OCI-LY3 (cell line): ENCODE results near the gene NEK2.

Experiments used
- H2AFZ ChIP-seq: fragments of 200-600, 300-600 bp; shearing (Covaris generic); 2 replicates; pipeline ENCODE4 v1.6.0; 2014; ENCODE audit warnings: antibody characterized with exemption, low read depth, low read length
- H3K27ac ChIP-seq: fragments of 200-600, 300-600 bp; sonication (generic); 2 replicates; pipeline ENCODE4 v1.5.1; 2014; ENCODE audit warnings: mild to moderate bottlenecking, low read length, moderate library complexity, mixed read lengths
- H3K27me3 ChIP-seq: fragments of 200-600, 300-600 bp; sonication (generic); 2 replicates; pipeline ENCODE4 v1.6.1; 2014; ENCODE audit warnings: low read depth, low read length, mixed read lengths
- H3K36me3 ChIP-seq: fragments of 200-600, 300-600 bp; sonication (generic); replicated peaks from 2 replicates; pipeline ENCODE3; 2014; ENCODE audit warnings: low read depth, low read length, mixed read lengths
- H3K4me1 ChIP-seq: fragments of 300-600, 200-600 bp; sonication (generic); 2 replicates; pipeline ENCODE4 v1.6.1; 2014; ENCODE audit warnings: low read length, mixed read lengths
- H3K4me2 ChIP-seq: fragments of 200-600, 300-600 bp; sonication (generic); 2 replicates; pipeline ENCODE4 v1.6.1; 2014; ENCODE audit warnings: low read length, mixed read lengths
- H3K4me3 ChIP-seq: fragments of 300-600, 200-600 bp; sonication (generic); 2 replicates; pipeline ENCODE4 v1.5.1; 2014; ENCODE audit warnings: antibody characterized with exemption, mild to moderate bottlenecking, low read length, moderate library complexity
- H3K79me2 ChIP-seq: fragments of 300-600, 200-600 bp; shearing (Covaris generic); 2 replicates; pipeline ENCODE4 v1.6.1; 2014; ENCODE audit warnings: mild to moderate bottlenecking, low read length, mixed read lengths
- H3K9ac ChIP-seq: fragments of 300-600, 200-600 bp; shearing (Covaris generic); 2 replicates; pipeline ENCODE4 v1.6.0; 2014; ENCODE audit warnings: mild to moderate bottlenecking, low read length, moderate library complexity
- H3K9me3 ChIP-seq: fragments of 200-600, 300-600 bp; shearing (Covaris generic); 2 replicates; pipeline ENCODE4 v1.6.1; 2014; ENCODE audit warnings: low read length, mixed read lengths; ENCODE audit not compliant: insufficient read depth
- H4K20me1 ChIP-seq: fragments of 200-600, 300-600 bp; sonication (generic); 2 replicates; pipeline ENCODE4 v1.6.1; 2016; ENCODE audit warnings: low read length, mixed read lengths; ENCODE audit not compliant: insufficient read depth
- EZH2phosphoT487 ChIP-seq: fragments of 200-600 bp; shearing (Covaris generic); IDR thresholded peaks from 2 replicates; pipeline ENCODE4 v1.6.1; 2018; ENCODE audit warnings: antibody characterized with exemption, mixed run types, low read depth
- TF ChIP-seq, protein P1 (sequence below): fragments of 200-600, 300-600 bp; sonication (generic); IDR thresholded peaks from 2 replicates; pipeline ENCODE4 v1.5.1; 2014; ENCODE audit warnings: antibody characterized with exemption, low read length, low read depth

The NEK2 gene

DNA sequence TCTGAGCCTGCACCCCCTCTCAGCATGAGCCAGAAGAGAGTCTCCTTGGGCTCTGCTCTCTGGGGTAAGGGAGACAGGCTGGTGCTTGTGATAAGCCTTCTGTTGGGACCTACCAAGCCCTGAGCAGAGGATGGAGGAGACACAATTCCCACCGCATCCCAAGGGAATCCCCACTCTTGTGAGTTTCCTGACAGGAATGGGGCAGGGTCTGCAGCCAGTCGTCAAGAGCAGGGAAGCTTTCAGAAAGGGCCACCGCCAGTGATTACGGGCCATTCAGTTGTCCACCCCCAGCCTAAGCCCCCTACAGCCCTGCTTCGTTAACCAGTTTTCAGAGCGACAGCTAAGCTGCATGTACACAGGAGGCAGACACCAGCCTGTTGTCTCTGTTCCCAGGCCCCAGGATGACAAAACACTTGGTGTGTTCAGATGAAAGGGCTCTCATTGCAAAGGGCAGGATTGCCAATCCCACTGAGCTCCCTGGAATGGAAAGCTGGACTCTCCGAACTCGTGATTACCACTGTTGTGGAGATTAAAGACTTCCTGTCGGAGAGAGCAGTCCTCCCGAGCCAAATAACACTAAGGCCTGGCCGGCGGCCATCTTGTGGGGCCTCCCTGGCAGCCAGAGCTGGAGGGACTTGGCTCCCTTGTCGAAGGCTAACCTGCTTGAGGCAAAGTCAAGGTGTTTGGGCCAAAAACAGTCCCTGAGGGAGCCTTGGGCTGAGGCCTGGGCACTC lies 59.0 kb downstream of the NEK2 start:
- no peaks in the 10 kb centered on the region for H3K79me2 ChIP-seq
- H3K9me3 ChIP-seq, result no peaks in the 10 kb centered on the region
- H3K9ac ChIP-seq, result no peak overlapping the region
- no peak overlapping the region for H3K4me2 ChIP-seq
- no peak overlapping the region for H3K4me3 ChIP-seq
- no peaks in the 10 kb centered on the region for H3K4me1 ChIP-seq
- no peaks in the 10 kb centered on the region for H3K27me3 ChIP-seq
- no peak overlapping the region for H3K27ac ChIP-seq
- TF ChIP-seq EZH2phosphoT487, result no peak
- TF ChIP-seq, protein P1, sequence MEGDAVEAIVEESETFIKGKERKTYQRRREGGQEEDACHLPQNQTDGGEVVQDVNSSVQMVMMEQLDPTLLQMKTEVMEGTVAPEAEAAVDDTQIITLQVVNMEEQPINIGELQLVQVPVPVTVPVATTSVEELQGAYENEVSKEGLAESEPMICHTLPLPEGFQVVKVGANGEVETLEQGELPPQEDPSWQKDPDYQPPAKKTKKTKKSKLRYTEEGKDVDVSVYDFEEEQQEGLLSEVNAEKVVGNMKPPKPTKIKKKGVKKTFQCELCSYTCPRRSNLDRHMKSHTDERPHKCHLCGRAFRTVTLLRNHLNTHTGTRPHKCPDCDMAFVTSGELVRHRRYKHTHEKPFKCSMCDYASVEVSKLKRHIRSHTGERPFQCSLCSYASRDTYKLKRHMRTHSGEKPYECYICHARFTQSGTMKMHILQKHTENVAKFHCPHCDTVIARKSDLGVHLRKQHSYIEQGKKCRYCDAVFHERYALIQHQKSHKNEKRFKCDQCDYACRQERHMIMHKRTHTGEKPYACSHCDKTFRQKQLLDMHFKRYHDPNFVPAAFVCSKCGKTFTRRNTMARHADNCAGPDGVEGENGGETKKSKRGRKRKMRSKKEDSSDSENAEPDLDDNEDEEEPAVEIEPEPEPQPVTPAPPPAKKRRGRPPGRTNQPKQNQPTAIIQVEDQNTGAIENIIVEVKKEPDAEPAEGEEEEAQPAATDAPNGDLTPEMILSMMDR, result no peak
- peak overlapping the region; percentile 93 for H2AFZ ChIP-seq
- H4K20me1 ChIP-seq, result no peaks in the 10 kb centered on the region
- H3K36me3 ChIP-seq, result no peaks in the 10 kb centered on the region

DNA sequence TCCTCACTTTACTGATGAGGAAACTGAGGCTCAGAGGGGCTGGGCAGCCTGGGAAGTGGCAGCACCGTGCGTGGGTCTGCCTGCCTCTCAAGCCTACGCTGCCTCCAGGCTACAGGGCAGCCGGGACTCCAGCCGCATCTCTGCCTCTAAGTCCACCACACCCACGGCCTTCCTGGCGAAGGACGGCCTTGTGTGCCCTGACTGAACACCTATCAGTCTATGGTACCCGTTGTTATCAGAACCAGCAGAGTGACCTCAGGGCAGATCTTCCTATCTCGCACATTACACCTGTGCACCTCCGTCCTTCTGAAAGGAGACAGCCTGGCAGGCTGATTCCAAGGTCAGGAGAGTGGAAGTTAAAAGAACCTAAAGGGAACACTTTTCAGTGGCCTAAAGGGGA lies 60.8 kb downstream of the NEK2 start:
- Histone ChIP-seq H3K4me1 (no peaks in the 10 kb centered on the region), H3K4me2 (no peak overlapping the region), H3K27me3 (no peaks in the 10 kb centered on the region), H3K4me3 (no peak overlapping the region), H4K20me1 (no peaks in the 10 kb centered on the region), H3K79me2 (no peaks in the 10 kb centered on the region), H3K9ac (no peak overlapping the region), H3K27ac (no peak overlapping the region), H3K9me3 (no peaks in the 10 kb centered on the region), H2AFZ (no peak overlapping the region), H3K36me3 (no peaks in the 10 kb centered on the region)
- TF ChIP-seq, protein P1, result no peak
- TF ChIP-seq EZH2phosphoT487, result no peak

DNA sequence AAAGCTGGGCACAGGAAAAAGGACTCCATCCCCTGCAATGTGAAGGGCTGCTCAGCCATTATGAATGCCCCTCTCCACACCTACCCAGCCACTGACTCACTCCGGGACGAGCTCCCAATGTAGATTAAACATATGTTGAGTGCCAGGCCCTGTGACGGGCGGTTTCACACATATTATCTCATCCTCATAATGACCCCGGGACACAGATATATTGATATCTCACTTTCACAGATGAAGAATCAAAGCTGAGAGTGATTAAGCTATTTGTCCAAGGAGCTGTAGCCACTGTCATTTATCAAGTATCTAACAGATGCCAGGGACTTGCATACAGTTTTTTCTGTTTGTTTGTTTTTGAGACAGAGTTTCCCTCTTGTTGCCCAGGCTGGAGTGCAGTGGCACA lies 61.5 kb downstream of the NEK2 start:
- H3K27ac ChIP-seq, result no peak overlapping the region
- TF ChIP-seq, protein P1, result no peak
- no peak for TF ChIP-seq EZH2phosphoT487
- H3K4me3 ChIP-seq, result no peak overlapping the region
- no peaks in the 10 kb centered on the region for H3K4me1 ChIP-seq
- H3K4me2 ChIP-seq, result no peak overlapping the region
- no peaks in the 10 kb centered on the region for H4K20me1 ChIP-seq
- H3K9ac ChIP-seq, result no peak overlapping the region
- no peaks in the 10 kb centered on the region for H3K9me3 ChIP-seq
- H3K27me3 ChIP-seq, result no peaks in the 10 kb centered on the region
- no peaks in the 10 kb centered on the region for H3K36me3 ChIP-seq
- no peak overlapping the region for H2AFZ ChIP-seq
- H3K79me2 ChIP-seq, result no peaks in the 10 kb centered on the region

DNA sequence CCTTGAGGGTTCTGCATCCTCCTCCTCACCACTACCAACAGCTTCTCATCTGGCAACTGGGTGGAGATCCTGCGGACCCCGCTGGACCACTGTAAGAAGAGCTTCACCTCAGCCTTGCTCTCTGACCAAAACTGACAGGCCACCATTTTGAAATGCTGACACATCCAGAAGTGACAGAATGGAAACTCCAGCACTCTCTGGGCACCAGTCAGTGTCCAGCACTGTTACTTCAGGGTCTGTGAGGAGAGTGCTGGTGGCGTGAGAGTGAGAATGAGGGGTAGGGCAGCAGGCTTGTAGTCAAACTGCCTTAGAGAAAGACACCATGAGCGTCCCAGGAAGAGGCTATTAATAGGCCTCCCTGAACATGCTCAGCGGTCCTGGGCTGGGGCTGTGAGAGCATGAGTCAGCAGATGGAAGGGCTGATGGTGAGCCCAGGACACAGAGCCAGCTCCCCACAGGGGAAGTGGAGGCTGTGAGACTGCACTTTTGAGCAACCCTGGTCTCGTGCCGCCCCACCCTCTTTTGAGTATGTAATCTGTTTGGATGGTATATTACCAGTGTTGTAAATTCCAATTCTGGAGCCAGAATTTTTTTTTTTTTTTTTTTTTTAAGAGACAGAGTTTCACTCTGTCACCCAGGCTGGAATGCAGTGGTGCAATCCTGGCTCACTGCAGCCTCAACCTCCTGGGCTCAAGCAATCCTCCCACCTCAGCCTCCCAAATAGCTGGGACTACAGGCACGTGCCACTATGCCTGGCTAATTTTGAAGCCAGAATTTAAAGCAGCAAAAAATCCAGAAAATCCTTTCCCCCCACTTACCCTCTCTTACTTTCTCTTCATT lies 62.1 kb downstream of the NEK2 start:
- TF ChIP-seq, protein P1, result no peak
- TF ChIP-seq EZH2phosphoT487, result no peak
- no peak overlapping the region for H3K4me3 ChIP-seq
- H3K4me1 ChIP-seq, result no peaks in the 10 kb centered on the region
- no peaks in the 10 kb centered on the region for H3K36me3 ChIP-seq
- H2AFZ ChIP-seq, result no peak overlapping the region
- H4K20me1 ChIP-seq, result no peaks in the 10 kb centered on the region
- no peak overlapping the region for H3K27ac ChIP-seq
- H3K9ac ChIP-seq, result no peak overlapping the region
- H3K27me3 ChIP-seq, result no peaks in the 10 kb centered on the region
- H3K9me3 ChIP-seq, result no peaks in the 10 kb centered on the region
- no peaks in the 10 kb centered on the region for H3K79me2 ChIP-seq
- no peak overlapping the region for H3K4me2 ChIP-seq
